ENCODE data around the gene CES5A.
"Not testable (repeated sequence)": the region's sequence is repeated elsewhere in the genome, so short reads cannot be mapped to it uniquely, and the experiment has no call there.

The CES5A gene

GRCh38 chr16:55839115-55839514 lies 36.1 kb downstream of the CES5A start:
- H3K4me3 ChIP-seq (ENCODE audit: insufficient read depth, low read length, poor library complexity, severe bottlenecking): no peak overlapping the region
- H3K36me3 ChIP-seq (ENCODE audit: low read length): no peaks in the 10 kb centered on the region
- no peak overlapping the region for H3K4me2 ChIP-seq (ENCODE audit: low read depth, low read length, poor library complexity, severe bottlenecking)
- H3F3A ChIP-seq (ENCODE audit: insufficient read depth): no peaks in the 10 kb centered on the region
- H3K27ac ChIP-seq (ENCODE audit: low read depth, low read length): no peak overlapping the region
- no peaks in the 10 kb centered on the region for H3K79me2 ChIP-seq (ENCODE audit: insufficient read depth, low read length)
- TF ChIP-seq CTCF (IDR thresholded peaks at IDR 0.05; ENCODE audit: insufficient read depth, low read length, poor library complexity, severe bottlenecking) (no peak), EZH2phosphoT487 (conservative IDR thresholded peaks at IDR 0.05; ENCODE audit: low read length) (no peak)
- H3K9ac ChIP-seq (ENCODE audit: low read length): no peak overlapping the region
- no peaks in the 10 kb centered on the region for H3K9me2 ChIP-seq (replicated peaks; ENCODE audit: insufficient read depth, low read length)
- H3K9me3 ChIP-seq (ENCODE audit: insufficient read depth, low read length): no peaks in the 10 kb centered on the region
- no peak overlapping the region for H2AFZ ChIP-seq (ENCODE audit: low read depth, low read length, severe bottlenecking)
- H4K20me1 ChIP-seq (ENCODE audit: low read depth, low read length): no peaks in the 10 kb centered on the region
- no peaks in the 10 kb centered on the region for H3K27me3 ChIP-seq (ENCODE audit: low read length)

GRCh38 chr16:55836158-55836611 lies 39.0 kb downstream of the CES5A start:
- H3K36me3 ChIP-seq (ENCODE audit: low read length): no peaks in the 10 kb centered on the region
- no peaks in the 10 kb centered on the region for H3F3A ChIP-seq (ENCODE audit: insufficient read depth)
- H3K79me2 ChIP-seq (ENCODE audit: insufficient read depth, low read length): no peaks in the 10 kb centered on the region
- no peak for TF ChIP-seq EZH2phosphoT487 (conservative IDR thresholded peaks at IDR 0.05; ENCODE audit: low read length)
- no peak for TF ChIP-seq CTCF (IDR thresholded peaks at IDR 0.05; ENCODE audit: insufficient read depth, low read length, poor library complexity, severe bottlenecking)
- H3K9me2 ChIP-seq (replicated peaks; ENCODE audit: insufficient read depth, low read length): no peaks in the 10 kb centered on the region
- H3K4me2 ChIP-seq (ENCODE audit: low read depth, low read length, poor library complexity, severe bottlenecking): no peak overlapping the region
- H4K20me1 ChIP-seq (ENCODE audit: low read depth, low read length): no peaks in the 10 kb centered on the region
- H3K27me3 ChIP-seq (ENCODE audit: low read length): no peaks in the 10 kb centered on the region
- H2AFZ ChIP-seq (ENCODE audit: low read depth, low read length, severe bottlenecking): no peak overlapping the region
- H3K9ac ChIP-seq (ENCODE audit: low read length): no peak overlapping the region
- H3K4me3 ChIP-seq (ENCODE audit: insufficient read depth, low read length, poor library complexity, severe bottlenecking): no peak overlapping the region
- H3K9me3 ChIP-seq (ENCODE audit: insufficient read depth, low read length): no peaks in the 10 kb centered on the region
- H3K27ac ChIP-seq (ENCODE audit: low read depth, low read length): no peak overlapping the region

GRCh38 chr16:55835581-55835980 lies 39.6 kb downstream of the CES5A start:
- no peaks in the 10 kb centered on the region for H4K20me1 ChIP-seq (ENCODE audit: low read depth, low read length)
- no peaks in the 10 kb centered on the region for H3K9me2 ChIP-seq (replicated peaks; ENCODE audit: insufficient read depth, low read length)
- no peak for TF ChIP-seq EZH2phosphoT487 (conservative IDR thresholded peaks at IDR 0.05; ENCODE audit: low read length)
- no peak for TF ChIP-seq CTCF (IDR thresholded peaks at IDR 0.05; ENCODE audit: insufficient read depth, low read length, poor library complexity, severe bottlenecking)
- H3K79me2 ChIP-seq (ENCODE audit: insufficient read depth, low read length): no peaks in the 10 kb centered on the region
- no peaks in the 10 kb centered on the region for H3K9me3 ChIP-seq (ENCODE audit: insufficient read depth, low read length)
- no peaks in the 10 kb centered on the region for H3K36me3 ChIP-seq (ENCODE audit: low read length)
- no peak overlapping the region for H3K27ac ChIP-seq (ENCODE audit: low read depth, low read length)
- H3K27me3 ChIP-seq (ENCODE audit: low read length): no peaks in the 10 kb centered on the region
- no peak overlapping the region for H3K4me3 ChIP-seq (ENCODE audit: insufficient read depth, low read length, poor library complexity, severe bottlenecking)
- no peak overlapping the region for H3K9ac ChIP-seq (ENCODE audit: low read length)
- no peak overlapping the region for H3K4me2 ChIP-seq (ENCODE audit: low read depth, low read length, poor library complexity, severe bottlenecking)
- H3F3A ChIP-seq (ENCODE audit: insufficient read depth): no peaks in the 10 kb centered on the region
- H2AFZ ChIP-seq (ENCODE audit: low read depth, low read length, severe bottlenecking): no peak overlapping the region

- not testable (repeated sequence) for H3F3A ChIP-seq (ENCODE audit: insufficient read depth); H2AFZ ChIP-seq (ENCODE audit: low read depth, low read length, severe bottlenecking); H3K27ac ChIP-seq (ENCODE audit: low read depth, low read length); H3K4me2 ChIP-seq (ENCODE audit: low read depth, low read length, poor library complexity, severe bottlenecking); H3K79me2 ChIP-seq (ENCODE audit: insufficient read depth, low read length); H3K4me3 ChIP-seq (ENCODE audit: insufficient read depth, low read length, poor library complexity, severe bottlenecking); H3K27me3 ChIP-seq (ENCODE audit: low read length); H3K9me3 ChIP-seq (ENCODE audit: insufficient read depth, low read length); H3K9me2 ChIP-seq (replicated peaks; ENCODE audit: insufficient read depth, low read length); H3K9ac ChIP-seq (ENCODE audit: low read length); H4K20me1 ChIP-seq (ENCODE audit: low read depth, low read length); H3K36me3 ChIP-seq (ENCODE audit: low read length)
These were observed 40.0 kb downstream of the CES5A start for GRCh38 chr16:55835173-55835572.
